ENCODE measurements around the gene ADAMTS18. TPM values are rescaled to one million over a fixed set of nuclear protein-coding genes. Genes with fewer than 3 reads are reported as not detected.
"Not testable (repeated sequence)": the region's sequence is repeated elsewhere in the genome, so short reads cannot be mapped to it uniquely, and the experiment has no call there.

The ADAMTS18 gene
- total RNA-seq, 4 donors from 2014 or later: 0.75 TPM; not detected in 3

- TF ChIP-seq POLR2A (IDR thresholded peaks at IDR 0.05): no peak
- no peak for TF ChIP-seq CTCF (IDR thresholded peaks at IDR 0.05)
- Histone ChIP-seq H3K4me1 (no peaks in the 10 kb centered on the region), H3K27me3 (no peaks in the 10 kb centered on the region), H3K27ac (no peak overlapping the region), H3K9me3 (no peaks in the 10 kb centered on the region), H3K4me3 (replicated peaks in 1 of 3) (no peak overlapping the region), H3K36me3 (no peaks in the 10 kb centered on the region)
- DNase-seq: no peak
- 56 to 59% methylated on average over 2 of the region's 2 CpGs for WGBS, 2 donors
- intact Hi-C loops (cut with DNase I): no loop called here
Measured at GRCh38 chr16:77277141-77277540, 157.7 kb downstream of the ADAMTS18 start.

GRCh38 chr16:77276661-77277060 is 158.2 kb downstream of the ADAMTS18 start:
- Histone ChIP-seq H3K27ac (no peak overlapping the region), H3K36me3 (no peaks in the 10 kb centered on the region), H3K27me3 (no peaks in the 10 kb centered on the region), H3K4me3 (replicated peaks in 1 of 3) (no peak overlapping the region), H3K4me1 (no peaks in the 10 kb centered on the region), H3K9me3 (no peaks in the 10 kb centered on the region)
- intact Hi-C loops (cut with DNase I): no loop called here
- 92 to 93% methylated on average over 2 of the region's 2 CpGs for WGBS, 2 donors
- no peak for TF ChIP-seq POLR2A (IDR thresholded peaks at IDR 0.05)
- no peak for TF ChIP-seq CTCF (IDR thresholded peaks at IDR 0.05)
- no peak for DNase-seq

GRCh38 chr16:77275303-77275702 is 159.5 kb downstream of the ADAMTS18 start:
- WGBS, 2 donors: 92 to 94% methylated on average over 2 of the region's 2 CpGs
- H3K4me3 ChIP-seq (replicated peaks in 1 of 3); H3K27me3 ChIP-seq; DNase-seq; H3K36me3 ChIP-seq; H3K4me1 ChIP-seq; H3K27ac ChIP-seq; intact Hi-C loops (cut with DNase I); H3K9me3 ChIP-seq: not testable (repeated sequence)

- intact Hi-C loops (cut with DNase I): no loop called here
- no peak overlapping the region for H3K27ac ChIP-seq
- no peaks in the 10 kb centered on the region for H3K27me3 ChIP-seq
- H3K4me1 ChIP-seq: no peaks in the 10 kb centered on the region
- 26 to 28% methylated on average over 3 of the region's 3 CpGs for WGBS, 2 donors
- no peak overlapping the region for H3K4me3 ChIP-seq (replicated peaks in 1 of 3)
- DNase-seq: peak; percentile 28 to 61
- H3K36me3 ChIP-seq: no peaks in the 10 kb centered on the region
- H3K9me3 ChIP-seq: no peaks in the 10 kb centered on the region
- TF ChIP-seq CTCF (IDR thresholded peaks at IDR 0.05): no peak
- no peak for TF ChIP-seq POLR2A (IDR thresholded peaks at IDR 0.05)
Measured at GRCh38 chr16:77273815-77274214, 161.0 kb downstream of the ADAMTS18 start.

- Histone ChIP-seq H3K4me3 (replicated peaks in 1 of 3) (no peak overlapping the region), H3K4me1 (no peaks in the 10 kb centered on the region), H3K27me3 (no peaks in the 10 kb centered on the region), H3K36me3 (no peaks in the 10 kb centered on the region), H3K27ac (peak overlapping the region in 1 of 3 donors; percentile 4), H3K9me3 (no peaks in the 10 kb centered on the region)
- TF ChIP-seq POLR2A (IDR thresholded peaks at IDR 0.05) (no peak), CTCF (IDR thresholded peaks at IDR 0.05) (no peak)
- intact Hi-C loops (cut with DNase I): no loop called here
- 34 to 41% methylated on average over 8 of the region's 8 CpGs for WGBS, 2 donors
- DNase-seq: peak; percentile 74 to 79
Measured at GRCh38 chr16:77271532-77272426, 163.1 kb downstream of the ADAMTS18 start.

GRCh38 chr16:77266185-77266584 is 168.6 kb downstream of the ADAMTS18 start:
- H3K4me1 ChIP-seq; H3K27ac ChIP-seq; H3K9me3 ChIP-seq; H3K4me3 ChIP-seq (replicated peaks in 1 of 3); intact Hi-C loops (cut with DNase I); H3K27me3 ChIP-seq; H3K36me3 ChIP-seq; DNase-seq: not testable (repeated sequence)
- WGBS, 2 donors: 82 to 95% methylated on average over 1 of the region's 1 CpG
